Panc1 (cell line): ENCODE measurements around the gene TCEAL2. TPM values are rescaled to one million over a fixed set of nuclear protein-coding genes. Genes with fewer than 3 reads are reported as not detected.
"Not testable (repeated sequence)": the region's sequence is repeated elsewhere in the genome, so short reads cannot be mapped to it uniquely, and the experiment has no call there.

Source experiments
- ATAC-seq: fragments of 200-7000 bp; cut with Tn5 transposase; 2 replicates; pipeline ENCODE4 v1.9.1; 2020; ENCODE audit warnings: mild to moderate bottlenecking, moderate library complexity
- BruUV-seq: library from RNA; stranded (reverse); fragments of 400-500 nt; replicated peaks from 2 replicates; lab custom pipeline; 2021; lab: Mats Ljungman, UMichigan
- CTCF ChIA-PET: fragments of 300-600 bp; sonication (Branson Sonifier 250); formaldehyde crosslinking; loops from one replicate; lab custom pipeline; 2022; ENCODE audit warnings: antibody characterized with exemption; lab: Charles Lee
- POLR2A ChIA-PET: fragments of 300-600 bp; sonication (Branson Sonifier 250); formaldehyde crosslinking; loops from one replicate; lab custom pipeline; 2022; ENCODE audit warnings: antibody characterized with exemption; lab: Charles Lee
- DNase-seq: peaks from one replicate; pipeline ENCODE4 v3.0.0-alpha.2; 2010; ENCODE audit warnings: low read depth, low spot score
- H3K27ac ChIP-seq: 2 replicates; pipeline ENCODE4 v1.5.1; 2011; ENCODE audit warnings: mild to moderate bottlenecking, low read length, inconsistent platforms
- H3K27me3 ChIP-seq: fragments of 200-500 bp; sonication (Bioruptor generic); 2 replicates; pipeline ENCODE4 v1.6.0; 2014; ENCODE audit warnings: low read length, inconsistent platforms; ENCODE audit not compliant: control insufficient read depth, insufficient read depth
- H3K36me3 ChIP-seq: fragments of 200-500 bp; sonication (Bioruptor generic); 2 replicates; pipeline ENCODE4 v1.5.1; 2014; ENCODE audit warnings: inconsistent platforms, mild to moderate bottlenecking, low read length, moderate library complexity; ENCODE audit not compliant: control insufficient read depth, insufficient read depth
- H3K4me1 ChIP-seq: 2 replicates; pipeline ENCODE4 v1.5.1; 2011; ENCODE audit warnings: inconsistent platforms, mild to moderate bottlenecking, low read length, moderate library complexity; ENCODE audit not compliant: control insufficient read depth, insufficient read depth
- H3K4me3 ChIP-seq, 2 experiments: 2 replicates each; pipeline ENCODE4 v1.5.1; 2011 to 2012; ENCODE audit warnings: low read depth in 2 of 2, low read length in 2 of 2, mild to moderate bottlenecking in 2 of 2, inconsistent platforms in 1 of 2, moderate library complexity in 1 of 2
- H3K9me3 ChIP-seq: fragments of 200-500 bp; sonication (Bioruptor generic); 2 replicates; pipeline ENCODE4 v1.5.1; 2014; ENCODE audit warnings: low read depth, mild to moderate bottlenecking, inconsistent platforms, low read length, moderate library complexity; ENCODE audit not compliant: control insufficient read depth, insufficient read depth
- SIN3A ChIP-seq: IDR thresholded peaks from 2 replicates; pipeline ENCODE4 v1.6.1; 2012; ENCODE audit warnings: low read depth, mild to moderate bottlenecking, low read length, moderate library complexity, borderline replicate concordance; ENCODE audit not compliant: insufficient read depth
- in situ Hi-C: cut with HindIII; loops from 2 replicates; pipeline ENCODE4 v1.10.0; 2016; ENCODE audit warnings: low sequenced_read_pairs, low pct_unique_long_range_greater_than_20kb
- intact Hi-C: fragments of 100-400 bp; cut with micrococcal nuclease; formaldehyde crosslinking; loops from one replicate; pipeline ENCODE4 v1.10.0; 2022; ENCODE audit not compliant: unreplicated experiment
- total RNA-seq: library from RNA; stranded (reverse); gene quantifications from one replicate; pipeline ENCODE4 v1.2.1, GENCODE V29; 2021; ENCODE audit not compliant: unreplicated experiment
- TF ChIP-seq, protein P1 (sequence below), 2 experiments: IDR thresholded peaks; 2 replicates each; pipeline ENCODE4 v1.6.1; 2011 to 2012; ENCODE audit warnings: low read depth in 2 of 2, control low read depth in 1 of 2, low read length in 1 of 2, mild to moderate bottlenecking in 1 of 2, moderate library complexity in 1 of 2; ENCODE audit not compliant: insufficient read depth in 1 of 2

The TCEAL2 gene
- total RNA-seq, 1 experiment from 2014 or later, result not detected

DNA sequence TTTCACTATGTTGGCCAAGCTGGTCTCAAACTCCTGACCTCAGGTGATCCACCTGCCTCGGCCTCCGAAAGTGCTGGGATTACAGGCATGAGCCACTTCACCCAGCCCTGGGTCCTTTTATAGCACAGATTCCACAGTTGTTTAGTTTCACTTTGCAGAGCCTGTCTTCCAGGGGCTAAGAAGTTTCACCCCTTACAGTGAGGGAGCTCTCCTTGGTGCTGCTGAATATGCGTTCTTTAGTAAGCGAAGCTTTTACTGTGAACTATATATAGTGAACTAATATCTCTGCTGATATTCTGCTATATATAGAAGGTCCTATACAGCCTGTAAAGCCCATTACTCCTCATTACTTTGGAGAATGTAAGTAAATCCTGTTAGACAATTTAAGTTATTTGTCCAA is 12.6 kb downstream of the TCEAL2 start:
- DNase-seq, result no peak
- no peak overlapping the region for H3K27ac ChIP-seq
- peaks cover 2% of the 10 kb centered on the region; the same call in 1 of the 2 replicates for H3K27me3 ChIP-seq
- intact Hi-C loops (no loop called here), in situ Hi-C loops (no loop called here)
- ChIA-PET POLR2A (no interaction called here), CTCF (no interaction called here)
- no peaks in the 10 kb centered on the region for H3K4me1 ChIP-seq
- BruUV-seq, result no TSS peak
- TF ChIP-seq, protein P1, sequence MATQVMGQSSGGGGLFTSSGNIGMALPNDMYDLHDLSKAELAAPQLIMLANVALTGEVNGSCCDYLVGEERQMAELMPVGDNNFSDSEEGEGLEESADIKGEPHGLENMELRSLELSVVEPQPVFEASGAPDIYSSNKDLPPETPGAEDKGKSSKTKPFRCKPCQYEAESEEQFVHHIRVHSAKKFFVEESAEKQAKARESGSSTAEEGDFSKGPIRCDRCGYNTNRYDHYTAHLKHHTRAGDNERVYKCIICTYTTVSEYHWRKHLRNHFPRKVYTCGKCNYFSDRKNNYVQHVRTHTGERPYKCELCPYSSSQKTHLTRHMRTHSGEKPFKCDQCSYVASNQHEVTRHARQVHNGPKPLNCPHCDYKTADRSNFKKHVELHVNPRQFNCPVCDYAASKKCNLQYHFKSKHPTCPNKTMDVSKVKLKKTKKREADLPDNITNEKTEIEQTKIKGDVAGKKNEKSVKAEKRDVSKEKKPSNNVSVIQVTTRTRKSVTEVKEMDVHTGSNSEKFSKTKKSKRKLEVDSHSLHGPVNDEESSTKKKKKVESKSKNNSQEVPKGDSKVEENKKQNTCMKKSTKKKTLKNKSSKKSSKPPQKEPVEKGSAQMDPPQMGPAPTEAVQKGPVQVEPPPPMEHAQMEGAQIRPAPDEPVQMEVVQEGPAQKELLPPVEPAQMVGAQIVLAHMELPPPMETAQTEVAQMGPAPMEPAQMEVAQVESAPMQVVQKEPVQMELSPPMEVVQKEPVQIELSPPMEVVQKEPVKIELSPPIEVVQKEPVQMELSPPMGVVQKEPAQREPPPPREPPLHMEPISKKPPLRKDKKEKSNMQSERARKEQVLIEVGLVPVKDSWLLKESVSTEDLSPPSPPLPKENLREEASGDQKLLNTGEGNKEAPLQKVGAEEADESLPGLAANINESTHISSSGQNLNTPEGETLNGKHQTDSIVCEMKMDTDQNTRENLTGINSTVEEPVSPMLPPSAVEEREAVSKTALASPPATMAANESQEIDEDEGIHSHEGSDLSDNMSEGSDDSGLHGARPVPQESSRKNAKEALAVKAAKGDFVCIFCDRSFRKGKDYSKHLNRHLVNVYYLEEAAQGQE (IDR thresholded peaks at IDR 0.05; ENCODE audit: insufficient read depth in 1 of 2, low read depth in 2 of 2, low read length in 1 of 2), result peak in 1 of 2 experiments; percentile 61; a peak in 2 of 4 replicates
- no peak for TF ChIP-seq SIN3A
- H3K36me3 ChIP-seq, result no peaks in the 10 kb centered on the region
- no peaks in the 10 kb centered on the region for H3K9me3 ChIP-seq
- no peak for ATAC-seq
- H3K4me3 ChIP-seq, result no peak overlapping the region

DNA sequence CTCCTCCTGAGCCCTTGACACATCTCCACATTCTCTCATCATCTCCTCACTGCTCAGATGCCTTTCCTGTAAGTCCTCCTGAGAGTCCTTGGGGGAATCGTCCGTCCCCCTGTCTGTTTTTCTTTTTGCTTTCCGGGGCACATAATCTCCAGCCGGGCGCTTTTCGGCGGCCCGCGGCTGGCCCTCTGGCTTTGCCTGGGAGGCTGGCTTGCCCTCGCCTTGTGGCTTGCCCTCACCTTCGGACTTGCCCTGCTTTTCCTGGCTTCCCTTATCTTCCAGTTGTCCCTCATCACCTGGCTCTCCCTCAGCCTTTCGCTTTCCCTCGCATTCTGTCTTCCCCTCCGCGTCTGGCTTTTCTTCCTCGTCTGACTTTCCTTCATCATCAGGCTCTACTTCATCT is 15.4 kb downstream of the TCEAL2 start:
- intact Hi-C loops, in situ Hi-C loops, POLR2A ChIA-PET: not testable (repeated sequence)

DNA sequence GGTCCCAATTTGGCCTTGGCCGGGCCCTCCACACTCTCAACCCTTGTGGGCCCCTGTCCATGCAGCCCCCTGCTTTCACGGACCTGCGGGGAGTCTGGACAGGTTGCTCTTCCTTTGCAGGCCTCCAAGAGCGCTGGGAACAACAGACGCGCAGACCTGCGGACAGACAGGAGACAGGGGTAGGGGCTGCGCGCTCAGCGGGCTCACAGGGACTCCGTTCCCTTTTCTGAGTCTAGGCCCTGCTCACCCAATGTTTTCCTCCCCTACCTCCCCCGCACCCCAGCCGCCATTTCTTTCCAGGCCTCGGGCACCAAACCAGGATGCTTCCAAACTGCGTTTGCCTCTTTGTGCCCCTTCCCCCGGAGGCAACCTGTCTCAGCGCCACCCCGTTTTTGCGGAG is 16.2 kb downstream of the TCEAL2 start:
- H3K27ac ChIP-seq, H3K4me3 ChIP-seq, BruUV-seq, H3K4me1 ChIP-seq, CTCF ChIA-PET, DNase-seq, in situ Hi-C loops, POLR2A ChIA-PET, H3K27me3 ChIP-seq, H3K9me3 ChIP-seq, ATAC-seq, intact Hi-C loops, H3K36me3 ChIP-seq: not testable (repeated sequence)

More for the DNA sequence above, 15.4 kb downstream of the TCEAL2 start:
- H3K36me3 ChIP-seq, H3K27me3 ChIP-seq, CTCF ChIA-PET, H3K4me3 ChIP-seq, H3K27ac ChIP-seq, H3K4me1 ChIP-seq, BruUV-seq, ATAC-seq, H3K9me3 ChIP-seq, DNase-seq: not testable (repeated sequence)

DNA sequence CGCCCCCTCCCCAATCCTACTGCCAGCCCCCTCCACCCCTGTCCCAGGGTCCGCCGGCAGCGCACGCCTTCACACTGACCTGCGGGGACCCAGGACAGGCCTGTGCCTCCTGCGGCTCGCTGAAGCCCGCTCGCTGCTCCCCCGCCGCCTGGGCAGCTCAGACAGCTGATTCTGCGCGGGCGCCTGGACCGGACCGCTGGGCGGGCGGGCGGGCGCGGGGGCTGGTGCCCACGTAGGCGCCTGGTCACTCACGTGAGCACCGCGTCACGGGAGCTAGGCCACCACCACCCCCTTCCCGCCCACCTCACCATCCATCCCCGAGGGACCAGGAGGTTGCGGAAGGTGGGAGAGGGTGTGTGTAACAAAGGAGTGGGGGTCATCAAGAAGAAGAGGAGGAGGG is 16.8 kb downstream of the TCEAL2 start, which contains the start of gene TCEAL6:
Gene TCEAL6 (minus strand): TSS at position 208 of the 400 bp plus-strand sequence.
- CTCF ChIA-PET, in situ Hi-C loops, BruUV-seq, POLR2A ChIA-PET, ATAC-seq, H3K36me3 ChIP-seq, DNase-seq, intact Hi-C loops, H3K9me3 ChIP-seq, H3K4me3 ChIP-seq, H3K27ac ChIP-seq, H3K27me3 ChIP-seq, H3K4me1 ChIP-seq: not testable (repeated sequence)
